GM12878 (cell line): Measurements from ENCODE around the gene SNCB. TPM values are rescaled to one million over a fixed set of nuclear protein-coding genes. Genes with fewer than 3 reads are reported as not detected.

ENCODE experiments used
- ATAC-seq: fragments of 200-7000 bp; cut with Tn5 transposase; 3 replicates; pipeline ENCODE4 v1.9.1; 2020; ENCODE audit warnings: mild to moderate bottlenecking, moderate library complexity
- BruUV-seq: library from RNA; stranded (reverse); fragments of 400-500 nt; replicated peaks from 2 replicates; lab custom pipeline; 2021; lab: Mats Ljungman, UMichigan
- CTCF ChIA-PET: fragments of 300-600 bp; sonication (Branson Sonifier 250); formaldehyde crosslinking; extraction: SDS; loops from one replicate; lab custom pipeline; 2021; ENCODE audit warnings: inconsistent platforms; lab: Yijun Ruan, JAX
- POLR2A ChIA-PET: fragments of 350-600 bp; formaldehyde crosslinking; extraction: SDS; loops from one replicate; lab custom pipeline; 2021; ENCODE audit warnings: inconsistent platforms; lab: Charles Lee
- RAD21 ChIA-PET: fragments of 300-600 bp; sonication (Branson Sonifier 250); formaldehyde crosslinking; loops from one replicate; lab custom pipeline; 2023; ENCODE audit warnings: antibody characterized with exemption; ENCODE audit not compliant: unreplicated experiment; lab: Charles Lee
- SMC1A ChIA-PET: fragments of 300-600 bp; sonication (Branson Sonifier 250); formaldehyde crosslinking; loops from one replicate; lab custom pipeline; 2023; ENCODE audit not compliant: unreplicated experiment, uncharacterized antibody; lab: Charles Lee
- DNase-seq: peaks from one replicate; pipeline ENCODE4 v3.0.0-alpha.2; 2011; ENCODE audit warnings: low read depth, low spot score
- FAIRE-seq: peaks from 3 replicates; lab custom pipeline; 2011; peaks lifted over from hg19 to GRCh38; lab: Jason Lieb, UNC
- H2AFZ ChIP-seq: 2 replicates; pipeline ENCODE4 v1.6.0; 2011; ENCODE audit warnings: low read depth, low read length, control low read depth; ENCODE audit not compliant: control insufficient read depth
- H3K27ac ChIP-seq: 2 replicates; pipeline ENCODE4 v1.5.1; 2011; ENCODE audit warnings: control low read depth; ENCODE audit not compliant: control insufficient read depth, insufficient read depth
- H3K27me3 ChIP-seq, 2 experiments: replicated peaks in 1 of 2; 2 replicates each; pipeline versions ENCODE4 v1.6.0 to v1.6.1; 2011; ENCODE audit warnings: low read length in 1 of 2; ENCODE audit not compliant: control insufficient read depth in 2 of 2, insufficient read depth in 2 of 2
- H3K36me3 ChIP-seq, 2 experiments: 2 replicates each; pipeline ENCODE4 v1.5.1; 2011; ENCODE audit warnings: low read length in 1 of 2; ENCODE audit not compliant: control insufficient read depth in 2 of 2, insufficient read depth in 2 of 2
- H3K4me1 ChIP-seq: 2 replicates; pipeline ENCODE4 v1.6.1; 2011; ENCODE audit warnings: mild to moderate bottlenecking, low read length, moderate library complexity, mixed read lengths; ENCODE audit not compliant: control insufficient read depth, insufficient read depth
- H3K4me2 ChIP-seq: 2 replicates; pipeline ENCODE4 v1.6.0; 2011; ENCODE audit warnings: control low read depth; ENCODE audit not compliant: control insufficient read depth, insufficient read depth
- H3K4me3 ChIP-seq: fragments of 200-600 bp; sonication (generic); 2 replicates; pipeline ENCODE4 v1.5.1; 2016
- H3K79me2 ChIP-seq: 2 replicates; pipeline ENCODE4 v1.6.0; 2011; ENCODE audit warnings: low read length; ENCODE audit not compliant: control insufficient read depth, insufficient read depth
- H3K9ac ChIP-seq: 2 replicates; pipeline ENCODE4 v1.8.0; 2011; ENCODE audit warnings: low read length, control low read depth, mixed read lengths; ENCODE audit not compliant: control insufficient read depth, insufficient read depth
- H3K9me3 ChIP-seq: replicated peaks from 3 replicates; pipeline ENCODE4 v1.5.1; 2011; ENCODE audit warnings: mild to moderate bottlenecking, low read length; ENCODE audit not compliant: control insufficient read depth, insufficient read depth
- H4K20me1 ChIP-seq: 2 replicates; pipeline ENCODE4 v1.6.0; 2011; ENCODE audit not compliant: control insufficient read depth, insufficient read depth
- HSF1 ChIP-seq: fragments of 150-350 bp; IDR thresholded peaks from 2 replicates; pipeline ENCODE4 v1.6.1; 2014; ENCODE audit warnings: mild to moderate bottlenecking, low read depth, low read length
- IKZF2 ChIP-seq, 2 experiments: fragments of 450-650 bp; IDR thresholded peaks; 2 replicates each; pipeline ENCODE4 v1.6.1; 2017; ENCODE audit warnings: mild to moderate bottlenecking in 2 of 2, moderate library complexity in 2 of 2
- JUND ChIP-seq: IDR thresholded peaks from 2 replicates; pipeline ENCODE4 v1.6.1; 2012; ENCODE audit warnings: low read depth, mild to moderate bottlenecking, low read length, improper control_type of control experiment, moderate library complexity
- KLF5 ChIP-seq: fragments of 450-650 bp; IDR thresholded peaks from 2 replicates; pipeline ENCODE4 v1.6.1; 2014; ENCODE audit warnings: mild to moderate bottlenecking; ENCODE audit not compliant: partially characterized antibody
- NFYA ChIP-seq: IDR thresholded peaks from 2 replicates; pipeline ENCODE4 v1.6.1; 2011; ENCODE audit warnings: low read depth, mild to moderate bottlenecking, low read length, improper control_type of control experiment, borderline replicate concordance
- POLR2A ChIP-seq: IDR thresholded peaks from 2 replicates; pipeline ENCODE4 v1.6.1; 2011; ENCODE audit warnings: low read depth, mild to moderate bottlenecking, low read length
- RB1 ChIP-seq: fragments of 450-650 bp; formaldehyde crosslinking; IDR thresholded peaks from 2 replicates; pipeline ENCODE4 v1.6.1; 2017; ENCODE audit warnings: mild to moderate bottlenecking, borderline replicate concordance
- SPI1 ChIP-seq: IDR thresholded peaks from 2 replicates; pipeline ENCODE4 v1.6.1; 2011; ENCODE audit warnings: low read depth, mild to moderate bottlenecking, low read length, moderate library complexity, borderline replicate concordance; ENCODE audit not compliant: insufficient read depth
- YBX1 ChIP-seq: fragments of 450-650 bp; IDR thresholded peaks from 2 replicates; pipeline ENCODE4 v1.6.1; 2016; ENCODE audit warnings: antibody characterized with exemption
- ZNF622 ChIP-seq: fragments of 450-650 bp; IDR thresholded peaks from 2 replicates; pipeline ENCODE4 v1.6.1; 2017; ENCODE audit warnings: mild to moderate bottlenecking, inconsistent platforms
- WGBS: methylation state at CpG from one replicate; pipeline ENCODE4 v1.1.6; 2016; ENCODE audit warnings: low lambda C conversion rate; ENCODE audit not compliant: insufficient replicate concordance, insufficient coverage; ENCODE audit errors: missing lambda C conversion rate; 5-methylcytosine and 5-hydroxymethylcytosine counted together
- in situ Hi-C: fragments of 300-500 bp; cut with MboI; formaldehyde crosslinking; loops from 9 replicates; pipeline ENCODE4 v1.14.3; 2018; ENCODE audit warnings: mixed read lengths
- intact Hi-C: fragments of 100-400 bp; cut with micrococcal nuclease; formaldehyde crosslinking; loops from one replicate; pipeline ENCODE4 v1.14.2; 2022; ENCODE audit not compliant: unreplicated experiment
- polyA plus RNA-seq, 11 experiments: library from polyadenylated mRNA; depleted of rRNA in 4 of 11; unstranded in 6 of 11; stranded (reverse) in 5 of 11; fragments of >200 nt; fragmentation: Nextera tagmentation in 4 of 11; fragmentation: Illumina TruSeq in 1 of 11; extraction: Ambion mirVana in 4 of 11; extraction: Trizol in 1 of 11; gene quantifications; 1 replicate in 1 of 11; 2 replicates in 10 of 11; pipeline versions ENCODE4 v1.2.1 to v1.2.3, GENCODE V29; 2011 to 2016; ENCODE audit warnings: inconsistent platforms in 2 of 11, missing spikeins in 2 of 11, low read depth in 1 of 11
- total RNA-seq, 4 experiments: library from RNA; depleted of rRNA in 3 of 4; stranded (reverse); fragments of >200 nt in 3 of 4; fragmentation: Illumina TruSeq in 1 of 4; extraction: Trizol in 1 of 4; gene quantifications; 2 replicates each; pipeline versions ENCODE4 v1.2.1 to v1.2.3, GENCODE V29; 2013 to 2021
- TF ChIP-seq, protein P1 (sequence below): IDR thresholded peaks from 2 replicates; pipeline ENCODE4 v1.6.1; 2012; ENCODE audit warnings: improper control_type of control experiment, low read depth, low read length; ENCODE audit not compliant: insufficient replicate concordance
- TF ChIP-seq, protein P2 (sequence below): IDR thresholded peaks from 2 replicates; pipeline ENCODE4 v1.6.1; 2011; ENCODE audit warnings: borderline replicate concordance, low read depth, mild to moderate bottlenecking, moderate library complexity, low read length; ENCODE audit not compliant: insufficient read depth, poor library complexity, severe bottlenecking

The SNCB gene
- total and polyA plus RNA-seq, 10 of the 15 experiments (the other 5 are each of a cell fraction or from before 2014, with no cell fraction given) = 0.75 TPM; not detected in 9

- TF ChIP-seq, protein P1, sequence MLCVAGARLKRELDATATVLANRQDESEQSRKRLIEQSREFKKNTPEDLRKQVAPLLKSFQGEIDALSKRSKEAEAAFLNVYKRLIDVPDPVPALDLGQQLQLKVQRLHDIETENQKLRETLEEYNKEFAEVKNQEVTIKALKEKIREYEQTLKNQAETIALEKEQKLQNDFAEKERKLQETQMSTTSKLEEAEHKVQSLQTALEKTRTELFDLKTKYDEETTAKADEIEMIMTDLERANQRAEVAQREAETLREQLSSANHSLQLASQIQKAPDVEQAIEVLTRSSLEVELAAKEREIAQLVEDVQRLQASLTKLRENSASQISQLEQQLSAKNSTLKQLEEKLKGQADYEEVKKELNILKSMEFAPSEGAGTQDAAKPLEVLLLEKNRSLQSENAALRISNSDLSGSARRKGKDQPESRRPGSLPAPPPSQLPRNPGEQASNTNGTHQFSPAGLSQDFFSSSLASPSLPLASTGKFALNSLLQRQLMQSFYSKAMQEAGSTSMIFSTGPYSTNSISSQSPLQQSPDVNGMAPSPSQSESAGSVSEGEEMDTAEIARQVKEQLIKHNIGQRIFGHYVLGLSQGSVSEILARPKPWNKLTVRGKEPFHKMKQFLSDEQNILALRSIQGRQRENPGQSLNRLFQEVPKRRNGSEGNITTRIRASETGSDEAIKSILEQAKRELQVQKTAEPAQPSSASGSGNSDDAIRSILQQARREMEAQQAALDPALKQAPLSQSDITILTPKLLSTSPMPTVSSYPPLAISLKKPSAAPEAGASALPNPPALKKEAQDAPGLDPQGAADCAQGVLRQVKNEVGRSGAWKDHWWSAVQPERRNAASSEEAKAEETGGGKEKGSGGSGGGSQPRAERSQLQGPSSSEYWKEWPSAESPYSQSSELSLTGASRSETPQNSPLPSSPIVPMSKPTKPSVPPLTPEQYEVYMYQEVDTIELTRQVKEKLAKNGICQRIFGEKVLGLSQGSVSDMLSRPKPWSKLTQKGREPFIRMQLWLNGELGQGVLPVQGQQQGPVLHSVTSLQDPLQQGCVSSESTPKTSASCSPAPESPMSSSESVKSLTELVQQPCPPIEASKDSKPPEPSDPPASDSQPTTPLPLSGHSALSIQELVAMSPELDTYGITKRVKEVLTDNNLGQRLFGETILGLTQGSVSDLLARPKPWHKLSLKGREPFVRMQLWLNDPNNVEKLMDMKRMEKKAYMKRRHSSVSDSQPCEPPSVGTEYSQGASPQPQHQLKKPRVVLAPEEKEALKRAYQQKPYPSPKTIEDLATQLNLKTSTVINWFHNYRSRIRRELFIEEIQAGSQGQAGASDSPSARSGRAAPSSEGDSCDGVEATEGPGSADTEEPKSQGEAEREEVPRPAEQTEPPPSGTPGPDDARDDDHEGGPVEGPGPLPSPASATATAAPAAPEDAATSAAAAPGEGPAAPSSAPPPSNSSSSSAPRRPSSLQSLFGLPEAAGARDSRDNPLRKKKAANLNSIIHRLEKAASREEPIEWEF = no peak
- TF ChIP-seq KLF5 = no peak
- no peak for TF ChIP-seq JUND
Observed at GRCh38 chr5:176679365-176680225, 49.3 kb upstream of the SNCB start (continued).

GRCh38 chr5:176678584-176678983, 48.2 kb upstream of the SNCB start:
- H3K36me3 ChIP-seq = no peaks in the 10 kb centered on the region
- POLR2A ChIA-PET = no interaction called here
- 74% methylated on average over 5 of the region's 5 CpGs for WGBS
- peaks cover 5% of the 10 kb centered on the region in 2 experiments; a peak in 2 of 4 replicates for H3K27me3 ChIP-seq
- no peak for ATAC-seq
- intact Hi-C loops (no loop called here), in situ Hi-C loops (no loop called here)
- CTCF ChIA-PET = interaction anchor here (0.8 kb wide), 1 partner anchor 18 kb away, joined by 3 read pairs; no protein-coding TSS in a partner anchor
- H3K4me2 ChIP-seq = no peak overlapping the region
- no peak for DNase-seq
- no peak for FAIRE-seq
- H4K20me1 ChIP-seq = no peaks in the 10 kb centered on the region
- no peak overlapping the region for H2AFZ ChIP-seq
- H3K4me3 ChIP-seq = no peak overlapping the region
- no peak overlapping the region for H3K9ac ChIP-seq
- H3K9me3 ChIP-seq = no peaks in the 10 kb centered on the region
- RAD21 ChIA-PET = interaction anchor here (1.3 kb wide), 1 partner anchor 18 kb away, joined by 3 read pairs; no protein-coding TSS in a partner anchor
- SMC1A ChIA-PET = no interaction called here
- no peak overlapping the region for H3K27ac ChIP-seq
- H3K79me2 ChIP-seq = no peaks in the 10 kb centered on the region
- no peaks in the 10 kb centered on the region for H3K4me1 ChIP-seq
- no TSS peak for BruUV-seq
- TF ChIP-seq POLR2A (no peak), NFYA (no peak), ZNF622 (no peak), IKZF2 (IDR thresholded peaks at IDR 0.05) (no peak), RB1 (no peak), YBX1 (no peak), HSF1 (no peak), SPI1 (no peak)
- TF ChIP-seq, protein P2, sequence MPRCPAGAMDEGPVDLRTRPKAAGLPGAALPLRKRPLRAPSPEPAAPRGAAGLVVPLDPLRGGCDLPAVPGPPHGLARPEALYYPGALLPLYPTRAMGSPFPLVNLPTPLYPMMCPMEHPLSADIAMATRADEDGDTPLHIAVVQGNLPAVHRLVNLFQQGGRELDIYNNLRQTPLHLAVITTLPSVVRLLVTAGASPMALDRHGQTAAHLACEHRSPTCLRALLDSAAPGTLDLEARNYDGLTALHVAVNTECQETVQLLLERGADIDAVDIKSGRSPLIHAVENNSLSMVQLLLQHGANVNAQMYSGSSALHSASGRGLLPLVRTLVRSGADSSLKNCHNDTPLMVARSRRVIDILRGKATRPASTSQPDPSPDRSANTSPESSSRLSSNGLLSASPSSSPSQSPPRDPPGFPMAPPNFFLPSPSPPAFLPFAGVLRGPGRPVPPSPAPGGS = no peak
